SK-N-SH (cell line): Measurements from ENCODE around the gene KIAA0232. TPM values are rescaled to one million over a fixed set of nuclear protein-coding genes. Genes with fewer than 3 reads are reported as not detected.

Experiments used
- CTCF ChIA-PET: fragments of 300-600, 350-600 bp; formaldehyde crosslinking; extraction: SDS; loops from one replicate; lab custom pipeline; 2021; lab: Yijun Ruan, JAX
- POLR2A ChIA-PET: fragments of 350-600 bp; sonication (Branson Sonifier 250); formaldehyde crosslinking; extraction: SDS; loops from one replicate; lab custom pipeline; 2020; ENCODE audit warnings: antibody characterized with exemption, inconsistent platforms; lab: Yijun Ruan, JAX
- DNase-seq: peaks from one replicate; pipeline ENCODE4 v3.0.0; 2012
- H2AFZ ChIP-seq: fragments of 200-600 bp; sonication (generic); 2 replicates; pipeline ENCODE4 v1.8.1; 2016; ENCODE audit warnings: antibody characterized with exemption, mild to moderate bottlenecking, low read depth
- H3F3A ChIP-seq: fragments of 200-600 bp; sonication (generic); replicated peaks from 2 replicates; pipeline ENCODE3; 2016; ENCODE audit warnings: antibody characterized with exemption, mild to moderate bottlenecking; ENCODE audit not compliant: insufficient read depth
- H3K27ac ChIP-seq, 2 experiments: fragments of 200-500 bp in 1 of 2; fragments of 200-600 bp in 1 of 2; sonication (Bioruptor generic) in 1 of 2; sonication (generic), shearing (Covaris generic) in 1 of 2; 2 replicates each; pipeline versions ENCODE4 v1.5.1 to v1.6.1; 2014 to 2016; ENCODE audit warnings: low read depth in 2 of 2, inconsistent platforms in 1 of 2, low read length in 1 of 2, mild to moderate bottlenecking in 1 of 2, mixed read lengths in 1 of 2
- H3K27me3 ChIP-seq: fragments of 200-600 bp; sonication (generic), shearing (Covaris generic); 2 replicates; pipeline ENCODE4 v1.6.1; 2016; ENCODE audit warnings: mixed run types; ENCODE audit not compliant: insufficient read depth
- H3K36me3 ChIP-seq, 2 experiments: fragments of 200-500 bp in 1 of 2; fragments of 200-600 bp in 1 of 2; sonication (Bioruptor generic) in 1 of 2; sonication (generic) in 1 of 2; replicated peaks in 1 of 2; 2 replicates each; pipeline versions ENCODE3 to v1.5.1; 2014 to 2016; ENCODE audit warnings: low read length in 1 of 2, mild to moderate bottlenecking in 1 of 2; ENCODE audit not compliant: insufficient read depth in 2 of 2, control insufficient read depth in 1 of 2
- H3K4me1 ChIP-seq, 2 experiments: fragments of 200-500 bp in 1 of 2; fragments of 200-600 bp in 1 of 2; sonication (Bioruptor generic) in 1 of 2; sonication (generic), shearing (Covaris generic) in 1 of 2; 2 replicates each; pipeline versions ENCODE4 v1.5.1 to v1.6.1; 2014 to 2016; ENCODE audit warnings: low read depth in 1 of 2, low read length in 1 of 2, mixed run types in 1 of 2; ENCODE audit not compliant: insufficient read depth in 2 of 2, control insufficient read depth in 1 of 2
- H3K4me2 ChIP-seq: fragments of 200-600 bp; sonication (generic), shearing (Covaris generic); 2 replicates; pipeline ENCODE4 v1.6.1; 2017; ENCODE audit warnings: mixed run types
- H3K4me3 ChIP-seq, 2 experiments: fragments of 200-500 bp in 1 of 2; fragments of 200-600 bp in 1 of 2; sonication (Bioruptor generic) in 1 of 2; sonication (generic), shearing (Covaris generic) in 1 of 2; 2 replicates each; pipeline versions ENCODE4 v1.5.1 to v1.8.1; 2014 to 2016; ENCODE audit warnings: low read depth in 2 of 2, inconsistent platforms in 1 of 2, low read length in 1 of 2, mild to moderate bottlenecking in 1 of 2, mixed read lengths in 1 of 2, moderate library complexity in 1 of 2
- H3K79me2 ChIP-seq: fragments of 200-600 bp; sonication (generic); 2 replicates; pipeline ENCODE4 v1.8.1; 2017; ENCODE audit warnings: mild to moderate bottlenecking; ENCODE audit not compliant: insufficient read depth
- H3K9ac ChIP-seq: fragments of 200-600 bp; sonication (generic); 2 replicates; pipeline ENCODE4 v1.6.1; 2017; ENCODE audit warnings: mixed run types
- H3K9me2 ChIP-seq: fragments of 200-600 bp; sonication (generic); 2 replicates; pipeline ENCODE4 v1.6.1; 2017; ENCODE audit warnings: mixed run types
- H3K9me3 ChIP-seq: fragments of 200-600 bp; sonication (generic); 2 replicates; pipeline ENCODE4 v1.6.1; 2017; ENCODE audit warnings: mixed run types, mild to moderate bottlenecking, moderate library complexity
- H4K20me1 ChIP-seq: fragments of 200-600 bp; sonication (generic); 2 replicates; pipeline ENCODE4 v1.6.1; 2017; ENCODE audit warnings: mild to moderate bottlenecking, mixed run types; ENCODE audit not compliant: insufficient read depth
- CTCF ChIP-seq: fragments of 200-600 bp; sonication (generic); IDR thresholded peaks from 2 replicates; pipeline ENCODE4 v1.6.1; 2017; ENCODE audit warnings: antibody characterized with exemption, mild to moderate bottlenecking, moderate library complexity
- ELF1 ChIP-seq: IDR thresholded peaks from 2 replicates; pipeline ENCODE4 v1.4.0; 2012
- EP300 ChIP-seq, 2 experiments: IDR thresholded peaks; 2 replicates each; pipeline versions ENCODE4 v1.4.0 to v1.6.1; 2012; ENCODE audit warnings: borderline replicate concordance in 1 of 2, low read depth in 1 of 2, low read length in 1 of 2
- EZH2phosphoT487 ChIP-seq: fragments of 200-600 bp; sonication (generic); IDR thresholded peaks from 2 replicates; pipeline ENCODE4 v1.6.1; 2017; ENCODE audit warnings: low read depth, mixed run types, mild to moderate bottlenecking, antibody characterized with exemption, moderate library complexity, borderline replicate concordance
- FOXM1 ChIP-seq: IDR thresholded peaks from 2 replicates; pipeline ENCODE4 v1.4.0; 2012; ENCODE audit warnings: low read depth, mild to moderate bottlenecking
- GATA2 ChIP-seq: sonication (generic); formaldehyde crosslinking; IDR thresholded peaks from 2 replicates; pipeline ENCODE4 v1.5.0; 2020; ENCODE audit warnings: mild to moderate bottlenecking, missing genetic modification reagents
- IRF3 ChIP-seq: fragments of 150-350 bp; IDR thresholded peaks from 2 replicates; pipeline ENCODE4 v1.6.1; 2016; ENCODE audit warnings: mild to moderate bottlenecking, low read depth, low read length
- MEF2A ChIP-seq: IDR thresholded peaks from 2 replicates; pipeline ENCODE4 v1.4.0; 2012; ENCODE audit warnings: low read depth, borderline replicate concordance
- MXI1 ChIP-seq: IDR thresholded peaks from 2 replicates; pipeline ENCODE4 v1.6.1; 2012; ENCODE audit warnings: mild to moderate bottlenecking, low read depth, low read length, improper control_type of control experiment
- POLR2AphosphoS5 ChIP-seq: IDR thresholded peaks from 2 replicates; pipeline ENCODE4 v1.6.1; 2012; ENCODE audit warnings: low read depth, low read length
- REST ChIP-seq: IDR thresholded peaks from 2 replicates; pipeline ENCODE4 v1.6.1; 2012; ENCODE audit warnings: mild to moderate bottlenecking, low read depth, low read length, moderate library complexity
- RXRA ChIP-seq: IDR thresholded peaks from 2 replicates; pipeline ENCODE4 v1.4.0; 2012; ENCODE audit warnings: low read depth, mild to moderate bottlenecking, borderline replicate concordance
- USF2 ChIP-seq: fragments of 150-350 bp; IDR thresholded peaks from 2 replicates; pipeline ENCODE4 v1.6.1; 2017; ENCODE audit warnings: antibody characterized with exemption, low read length, low read depth, borderline replicate concordance
- YY1 ChIP-seq: IDR thresholded peaks from 2 replicates; pipeline ENCODE4 v1.4.0; 2012; ENCODE audit warnings: low read depth, mild to moderate bottlenecking
- ZBTB33 ChIP-seq: IDR thresholded peaks from 2 replicates; pipeline ENCODE4 v1.4.0; 2012; ENCODE audit warnings: low read depth, borderline replicate concordance
- WGBS: methylation state at CpG from one replicate; pipeline ENCODE4 v1.1.6; 2017; ENCODE audit warnings: low lambda C conversion rate; 5-methylcytosine and 5-hydroxymethylcytosine counted together
- polyA plus RNA-seq, 3 experiments: library from polyadenylated mRNA; depleted of rRNA; stranded (reverse); fragments of >200 nt; gene quantifications; 2 replicates each; pipeline ENCODE4 v1.2.3, GENCODE V29; 2012

The KIAA0232 gene
- polyA plus RNA-seq, 1 of the 3 experiments (the other 2 are of a cell fraction) = 5.7 TPM

GRCh38 chr4:6771229-6771671 is 11.3 kb upstream of the KIAA0232 start:
- no peak overlapping the region for H3K27ac ChIP-seq
- TF ChIP-seq FOXM1 = no peak
- TF ChIP-seq MEF2A = no peak
- TF ChIP-seq RXRA = no peak
- TF ChIP-seq YY1 = no peak
- no peak for TF ChIP-seq IRF3
- no peak for TF ChIP-seq CTCF
- TF ChIP-seq POLR2AphosphoS5 = no peak
- no peak for TF ChIP-seq EZH2phosphoT487
- no peak for TF ChIP-seq GATA2 (CRISPR knock-in tag)
- no peak for TF ChIP-seq MXI1
- no peak for TF ChIP-seq EP300 (IDR thresholded peaks at IDR 0.05; ENCODE audit: borderline replicate concordance in 1 of 2, low read depth in 1 of 2, low read length in 1 of 2)
- no peak for TF ChIP-seq ELF1
- no peak for TF ChIP-seq REST
- TF ChIP-seq USF2 = no peak
- no peak for TF ChIP-seq ZBTB33
- TF ChIP-seq, all 33 proteins: peak for 0
- DNase-seq = no peak
- H3K9me2 ChIP-seq = no peaks in the 10 kb centered on the region
- H4K20me1 ChIP-seq = no peaks in the 10 kb centered on the region
- H2AFZ ChIP-seq = no peak overlapping the region
- CTCF ChIA-PET = interaction anchor here (0.7 to 0.8 kb wide), 2 partner anchors 11 to 51 kb away, joined by 3 read pairs; no protein-coding TSS in a partner anchor
- H3K4me2 ChIP-seq = no peak overlapping the region
- H3F3A ChIP-seq = no peaks in the 10 kb centered on the region
- peaks cover 0 to 9% of the 10 kb centered on the region in 2 experiments; a peak in 1 of 4 replicates for H3K4me1 ChIP-seq
- H3K79me2 ChIP-seq = no peaks in the 10 kb centered on the region
- peaks cover 6% of the 10 kb centered on the region for H3K27me3 ChIP-seq
- POLR2A ChIA-PET = no interaction called here
- H3K9me3 ChIP-seq = no peaks in the 10 kb centered on the region
- no peak overlapping the region for H3K9ac ChIP-seq
- H3K4me3 ChIP-seq = no peak overlapping the region
- H3K36me3 ChIP-seq = no peaks in the 10 kb centered on the region
- 70% methylated on average over 7 of the region's 8 CpGs for WGBS
